MM.1S (cell line): Measurements from ENCODE around the gene CCR9.

Source experiments
- DNase-seq: peaks from one replicate; pipeline ENCODE4 v3.0.0-alpha.2; 2015
- H2AFZ ChIP-seq: fragments of 300-600 bp; sonication (generic); 2 replicates; pipeline ENCODE4 v1.6.0; 2016; ENCODE audit warnings: antibody characterized with exemption, low read length
- H3F3A ChIP-seq: fragments of 300-600 bp; sonication (generic); 2 replicates; pipeline ENCODE4 v1.6.1; 2016; ENCODE audit warnings: mild to moderate bottlenecking, antibody characterized with exemption, low read length, moderate library complexity, mixed read lengths; ENCODE audit not compliant: insufficient read depth
- H3K27ac ChIP-seq: fragments of 300-600 bp; sonication (generic); 2 replicates; pipeline ENCODE4 v1.5.1; 2016; ENCODE audit warnings: mild to moderate bottlenecking, low read length
- H3K27me3 ChIP-seq: fragments of 300-600 bp; sonication (generic); replicated peaks from 2 replicates; pipeline ENCODE4 v1.6.0; 2016; ENCODE audit warnings: low read length; ENCODE audit not compliant: insufficient read depth
- H3K36me3 ChIP-seq: fragments of 300-600 bp; sonication (generic); replicated peaks from 2 replicates; pipeline ENCODE4 v1.6.1; 2016; ENCODE audit warnings: mild to moderate bottlenecking, low read length, mixed read lengths; ENCODE audit not compliant: insufficient read depth
- H3K4me1 ChIP-seq: fragments of 300-600 bp; sonication (generic); 2 replicates; pipeline ENCODE4 v1.6.1; 2016; ENCODE audit warnings: low read length, mixed read lengths
- H3K4me2 ChIP-seq: fragments of 300-600 bp; sonication (generic); 2 replicates; pipeline ENCODE4 v1.6.0; 2016; ENCODE audit warnings: low read depth, low read length
- H3K4me3 ChIP-seq: fragments of 300-600 bp; sonication (generic); 2 replicates; pipeline ENCODE4 v1.5.1; 2016; ENCODE audit warnings: low read length, mixed read lengths
- H3K79me2 ChIP-seq: fragments of 300-600 bp; sonication (generic); 2 replicates; pipeline ENCODE4 v1.6.1; 2016; ENCODE audit warnings: mixed run types, low read length, mixed read lengths
- H3K9ac ChIP-seq: fragments of 300-600 bp; sonication (generic); 2 replicates; pipeline ENCODE4 v1.6.1; 2016; ENCODE audit warnings: low read length, mixed read lengths
- H3K9me2 ChIP-seq: fragments of 300-600 bp; sonication (generic); replicated peaks from 2 replicates; pipeline ENCODE4 v1.6.1; 2016; ENCODE audit warnings: mild to moderate bottlenecking, low read length, mixed read lengths; ENCODE audit not compliant: insufficient read depth
- H3K9me3 ChIP-seq: fragments of 300-600 bp; sonication (generic); replicated peaks from 2 replicates; pipeline ENCODE4 v1.6.1; 2016; ENCODE audit warnings: mild to moderate bottlenecking, low read length, mixed read lengths; ENCODE audit not compliant: insufficient read depth
- H4K20me1 ChIP-seq: fragments of 300-600 bp; sonication (generic); 2 replicates; pipeline ENCODE4 v1.6.1; 2016; ENCODE audit warnings: mild to moderate bottlenecking, low read length, moderate library complexity, mixed read lengths; ENCODE audit not compliant: insufficient read depth
- EZH2 ChIP-seq: fragments of 300-600 bp; sonication (generic); optimal IDR thresholded peaks from 2 replicates; pipeline ENCODE3; 2017; ENCODE audit warnings: low read depth, mild to moderate bottlenecking, antibody characterized with exemption, low read length, mixed read lengths
- EZH2phosphoT487 ChIP-seq: fragments of 300-600 bp; sonication (generic); IDR thresholded peaks from 2 replicates; pipeline ENCODE4 v1.6.1; 2018; ENCODE audit warnings: antibody characterized with exemption, low read length
- TF ChIP-seq, protein P1 (sequence below): fragments of 300-600 bp; sonication (generic); IDR thresholded peaks from 2 replicates; pipeline ENCODE4 v1.5.1; 2016; ENCODE audit warnings: antibody characterized with exemption, low read length, mixed read lengths

CCR9 gene

DNA sequence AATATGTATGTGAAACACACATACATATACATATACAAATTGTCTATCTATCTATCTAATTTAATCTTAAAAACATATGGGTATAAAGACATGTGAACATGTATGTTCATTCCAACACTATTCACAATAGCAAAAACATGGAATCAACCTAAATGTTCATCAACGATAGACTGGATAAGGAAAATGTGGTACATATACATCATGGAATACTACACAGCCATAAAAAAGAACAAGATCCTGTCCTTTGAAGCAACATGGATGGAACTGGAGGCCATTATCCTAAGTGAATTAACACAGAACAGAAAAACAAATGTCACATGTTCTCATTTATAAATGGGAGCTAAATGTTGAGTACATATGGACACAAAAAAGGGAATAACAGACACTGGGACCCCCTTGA, 5.8 kb downstream of the CCR9 start:
- Histone ChIP-seq H3K4me2 (no peak overlapping the region), H3K27ac (no peak overlapping the region), H3K4me3 (no peak overlapping the region), H3K4me1 (peaks cover 10% of the 10 kb centered on the region; the same call in 1 of the 2 replicates), H3K9me3 (no peaks in the 10 kb centered on the region), H3K36me3 (no peaks in the 10 kb centered on the region), H3K79me2 (no peaks in the 10 kb centered on the region), H3K9ac (no peak overlapping the region), H3K27me3 (no peaks in the 10 kb centered on the region), H3K9me2 (no peaks in the 10 kb centered on the region), H4K20me1 (no peaks in the 10 kb centered on the region), H2AFZ (no peak overlapping the region), H3F3A (peaks cover 3% of the 10 kb centered on the region; the same call in 1 of the 2 replicates)
- no peak for TF ChIP-seq EZH2
- TF ChIP-seq, protein P1, sequence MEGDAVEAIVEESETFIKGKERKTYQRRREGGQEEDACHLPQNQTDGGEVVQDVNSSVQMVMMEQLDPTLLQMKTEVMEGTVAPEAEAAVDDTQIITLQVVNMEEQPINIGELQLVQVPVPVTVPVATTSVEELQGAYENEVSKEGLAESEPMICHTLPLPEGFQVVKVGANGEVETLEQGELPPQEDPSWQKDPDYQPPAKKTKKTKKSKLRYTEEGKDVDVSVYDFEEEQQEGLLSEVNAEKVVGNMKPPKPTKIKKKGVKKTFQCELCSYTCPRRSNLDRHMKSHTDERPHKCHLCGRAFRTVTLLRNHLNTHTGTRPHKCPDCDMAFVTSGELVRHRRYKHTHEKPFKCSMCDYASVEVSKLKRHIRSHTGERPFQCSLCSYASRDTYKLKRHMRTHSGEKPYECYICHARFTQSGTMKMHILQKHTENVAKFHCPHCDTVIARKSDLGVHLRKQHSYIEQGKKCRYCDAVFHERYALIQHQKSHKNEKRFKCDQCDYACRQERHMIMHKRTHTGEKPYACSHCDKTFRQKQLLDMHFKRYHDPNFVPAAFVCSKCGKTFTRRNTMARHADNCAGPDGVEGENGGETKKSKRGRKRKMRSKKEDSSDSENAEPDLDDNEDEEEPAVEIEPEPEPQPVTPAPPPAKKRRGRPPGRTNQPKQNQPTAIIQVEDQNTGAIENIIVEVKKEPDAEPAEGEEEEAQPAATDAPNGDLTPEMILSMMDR, result no peak
- no peak for TF ChIP-seq EZH2phosphoT487
- no peak for DNase-seq

DNA sequence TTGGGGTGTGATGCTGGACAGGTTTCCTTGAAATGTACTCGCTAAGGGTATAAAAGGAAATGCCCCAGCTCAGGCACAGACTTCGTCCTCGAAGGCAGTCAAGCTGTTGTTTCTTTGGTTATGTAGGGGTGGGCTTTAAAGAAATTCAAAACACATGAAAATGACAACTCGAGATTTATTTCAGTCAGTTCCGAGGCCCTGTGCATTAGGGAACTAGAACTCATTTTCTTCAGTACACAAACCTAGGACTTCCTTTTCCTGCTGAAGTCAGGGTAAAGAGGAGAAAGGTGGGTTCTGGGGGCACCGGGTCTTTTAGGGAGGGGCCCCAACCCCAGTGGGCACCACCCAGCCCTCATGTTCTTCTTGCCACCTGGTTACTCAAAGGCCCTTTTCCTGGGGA, 7.7 kb downstream of the CCR9 start:
- Histone ChIP-seq H3F3A (peaks cover 2% of the 10 kb centered on the region; the same call in 1 of the 2 replicates), H2AFZ (no peak overlapping the region), H3K4me3 (no peak overlapping the region), H3K9me2 (no peaks in the 10 kb centered on the region), H3K9ac (no peak overlapping the region), H3K79me2 (no peaks in the 10 kb centered on the region), H3K36me3 (no peaks in the 10 kb centered on the region), H3K4me1 (peaks cover 6% of the 10 kb centered on the region; the same call in 1 of the 2 replicates), H3K4me2 (no peak overlapping the region), H4K20me1 (no peaks in the 10 kb centered on the region), H3K27me3 (no peaks in the 10 kb centered on the region), H3K9me3 (no peaks in the 10 kb centered on the region), H3K27ac (no peak overlapping the region)
- TF ChIP-seq EZH2 (no peak), EZH2phosphoT487 (no peak)
- TF ChIP-seq, protein P1, result no peak
- no peak for DNase-seq

DNA sequence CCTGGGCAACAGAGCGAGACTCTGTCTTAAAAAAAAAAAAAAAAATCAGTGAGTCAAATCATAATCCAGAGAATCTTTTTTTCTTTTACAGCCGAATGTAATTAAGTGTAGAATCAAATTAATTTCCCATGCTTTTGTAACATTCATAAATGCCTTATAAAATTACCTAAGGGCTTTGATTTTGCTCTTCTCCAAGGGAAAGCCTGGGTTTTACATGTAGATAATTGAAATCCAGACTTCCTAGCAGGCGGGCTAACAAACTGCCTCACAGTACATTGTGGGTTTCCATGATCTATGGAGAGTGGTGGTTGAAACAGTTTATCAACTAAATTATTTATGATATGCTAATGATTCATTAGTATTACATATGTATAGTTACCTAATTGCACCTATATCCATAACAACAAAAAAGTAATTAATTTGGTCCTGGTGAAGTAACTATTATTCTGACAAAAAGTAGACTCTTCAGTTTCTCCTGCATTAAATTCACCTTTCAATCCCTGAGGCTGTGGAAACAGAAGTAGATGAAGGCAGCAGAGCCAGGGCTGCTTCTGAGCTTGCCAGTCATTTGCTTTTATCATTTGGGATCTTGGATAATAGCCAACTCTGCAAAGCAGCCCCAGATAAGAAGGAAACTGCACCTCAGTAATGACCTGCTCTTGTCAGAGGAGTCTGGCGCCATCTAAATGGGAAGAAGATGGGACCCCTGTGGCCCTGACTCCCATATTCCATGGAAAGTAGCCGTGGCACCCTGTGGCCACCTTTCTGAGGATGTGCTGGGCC, 9.5 kb downstream of the CCR9 start:
- Histone ChIP-seq H3K9me2 (no peaks in the 10 kb centered on the region), H3K27me3 (no peaks in the 10 kb centered on the region), H3K4me3 (no peak overlapping the region), H3F3A (no peaks in the 10 kb centered on the region), H3K4me1 (no peaks in the 10 kb centered on the region), H3K36me3 (no peaks in the 10 kb centered on the region), H3K27ac (no peak overlapping the region), H3K9ac (no peak overlapping the region), H3K4me2 (no peak overlapping the region), H2AFZ (no peak overlapping the region), H3K9me3 (no peaks in the 10 kb centered on the region), H4K20me1 (no peaks in the 10 kb centered on the region), H3K79me2 (no peaks in the 10 kb centered on the region)
- DNase-seq, result no peak
- TF ChIP-seq, protein P1, result no peak
- TF ChIP-seq EZH2, result no peak
- TF ChIP-seq EZH2phosphoT487, result no peak
